Stimulated activated CD4-positive, alpha-beta T cell treated with anti-CD3 and anti-CD28 coated beads, TNF-alpha, amount 100 ng/mL, for 4 hours (primary cell): ENCODE data around the gene TOMM5.

Source experiments
- DNase-seq, 3 experiments: peaks; one replicate each; pipeline ENCODE4 v3.0.0-alpha.2; 2020; ENCODE audit warnings: low read depth in 3 of 3

The TOMM5 gene

DNA sequence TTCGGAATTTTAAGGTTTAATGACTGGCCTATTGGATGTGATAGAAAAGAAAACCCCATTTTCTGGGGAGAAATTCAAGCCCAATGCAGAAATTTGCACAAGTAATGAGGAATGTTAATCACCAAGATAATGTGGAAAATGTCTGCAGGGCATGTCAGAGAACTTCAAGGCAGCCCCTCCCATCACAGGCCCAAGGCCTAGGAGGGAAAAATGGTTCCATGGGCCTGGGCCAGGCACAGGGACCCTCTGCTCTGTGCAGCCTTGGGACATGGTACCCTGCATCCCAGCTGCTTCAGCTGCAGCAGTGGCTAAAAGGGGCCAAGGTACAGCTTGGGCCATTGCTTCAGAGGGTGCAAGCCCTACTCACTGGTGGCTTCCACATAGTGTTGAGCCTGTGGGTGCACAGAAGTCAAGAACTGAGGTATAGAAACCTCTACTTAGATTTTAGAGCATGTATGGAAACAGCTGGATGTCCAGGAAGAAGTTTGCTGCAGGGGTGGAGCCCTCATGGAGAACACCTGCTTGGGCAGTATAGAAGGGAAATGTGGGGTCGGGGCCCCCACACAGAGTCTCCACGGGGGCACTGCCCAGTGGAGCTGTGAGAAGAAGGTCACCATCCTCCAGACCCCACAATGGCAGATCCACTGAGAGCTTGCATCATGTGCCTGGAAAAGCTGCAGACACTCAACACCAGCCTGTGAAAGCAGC lies 28.4 kb downstream of the TOMM5 start:
- DNase-seq, result no peak

DNA sequence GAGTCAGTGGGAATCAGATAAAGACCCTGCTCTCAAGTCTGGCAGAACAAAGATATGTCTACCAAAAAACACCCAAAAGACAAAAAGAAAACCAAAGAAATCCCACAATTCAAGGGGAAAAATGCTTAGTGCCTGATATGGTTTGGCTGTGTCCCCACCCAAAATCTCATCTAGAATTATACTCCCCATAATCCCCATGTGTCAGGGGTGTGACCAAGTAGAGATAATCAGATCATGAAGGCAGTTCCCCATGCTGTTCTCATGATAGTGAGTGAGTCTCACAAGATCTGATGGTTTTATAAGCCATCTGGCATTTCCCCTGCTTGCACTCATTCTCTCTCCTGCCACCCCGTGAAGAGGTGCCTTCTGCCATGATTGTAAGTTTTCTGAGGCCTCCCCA lies 29.6 kb downstream of the TOMM5 start:
- no peak for DNase-seq

DNA sequence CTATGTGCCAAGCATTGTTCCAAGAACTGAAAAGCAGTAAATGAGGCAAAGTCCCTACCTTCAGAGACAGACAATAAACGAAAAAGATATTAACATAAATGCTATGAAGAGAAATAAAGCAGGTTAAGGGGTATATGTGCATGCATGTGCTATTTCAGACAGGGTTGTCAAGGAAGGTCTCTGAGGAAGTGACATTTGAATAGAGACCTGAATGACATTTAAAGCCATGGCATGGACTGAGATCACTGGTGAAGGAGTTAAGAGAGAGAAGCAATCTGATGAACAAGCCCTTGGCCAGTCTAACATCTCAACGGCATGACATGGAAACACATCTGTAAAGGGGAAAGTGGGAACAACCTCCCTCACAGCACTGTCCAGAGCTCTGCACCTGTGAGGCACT lies 30.7 kb downstream of the TOMM5 start:
- DNase-seq, result no peak

DNA sequence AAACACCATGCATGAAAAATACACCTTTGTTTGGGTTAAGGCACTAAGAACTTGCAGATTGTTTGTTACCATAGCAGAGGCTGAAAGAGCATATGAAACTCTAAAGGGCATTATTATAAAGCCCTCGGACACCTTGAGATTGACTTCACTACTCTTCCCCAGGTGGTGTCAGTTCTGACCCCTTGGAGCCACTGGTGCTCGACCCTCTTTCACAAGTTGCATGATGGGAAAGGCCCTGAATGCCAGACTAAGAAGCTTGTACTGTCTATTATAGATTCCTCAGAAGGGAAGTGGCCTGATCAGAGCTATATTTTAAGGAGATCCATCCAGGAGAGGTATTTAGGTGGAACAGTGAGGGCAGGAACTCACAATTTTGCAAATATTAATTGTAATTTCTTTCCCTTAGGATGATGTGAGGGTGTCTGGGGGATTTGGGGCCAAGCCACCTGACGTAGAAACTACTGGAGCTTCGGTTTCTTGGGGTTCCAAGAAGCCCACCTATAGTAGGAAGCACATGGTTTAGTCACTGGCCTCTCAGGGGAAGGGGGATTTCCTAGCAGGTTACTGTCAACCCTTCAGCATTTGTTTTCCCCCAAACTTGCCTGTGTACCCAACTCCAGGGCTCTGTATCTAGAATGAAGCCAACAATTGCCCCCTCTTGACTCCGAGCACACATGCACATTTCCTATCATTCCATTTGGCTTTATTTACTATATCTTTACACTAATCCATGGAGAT lies 32.4 kb downstream of the TOMM5 start:
- no peak for DNase-seq

DNA sequence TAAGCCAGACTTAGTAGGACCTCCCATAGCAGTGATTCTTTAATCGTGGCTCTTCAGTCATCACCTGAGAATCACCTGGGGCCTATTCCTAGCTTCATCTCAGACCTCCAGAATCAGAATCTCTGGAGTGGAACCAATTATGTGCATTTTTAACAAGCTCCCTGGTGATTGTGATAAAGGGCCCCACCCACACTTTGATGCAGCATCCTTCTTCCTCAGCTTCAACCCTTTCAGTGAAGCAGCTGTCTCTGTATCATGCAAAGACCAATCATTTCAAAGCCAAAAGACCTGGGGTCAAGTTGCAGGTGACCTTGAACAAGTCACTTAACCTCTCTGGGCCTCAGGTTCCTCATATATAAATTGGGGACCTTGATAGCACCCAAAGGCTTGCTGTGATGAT lies 33.3 kb downstream of the TOMM5 start:
- no peak for DNase-seq

DNA sequence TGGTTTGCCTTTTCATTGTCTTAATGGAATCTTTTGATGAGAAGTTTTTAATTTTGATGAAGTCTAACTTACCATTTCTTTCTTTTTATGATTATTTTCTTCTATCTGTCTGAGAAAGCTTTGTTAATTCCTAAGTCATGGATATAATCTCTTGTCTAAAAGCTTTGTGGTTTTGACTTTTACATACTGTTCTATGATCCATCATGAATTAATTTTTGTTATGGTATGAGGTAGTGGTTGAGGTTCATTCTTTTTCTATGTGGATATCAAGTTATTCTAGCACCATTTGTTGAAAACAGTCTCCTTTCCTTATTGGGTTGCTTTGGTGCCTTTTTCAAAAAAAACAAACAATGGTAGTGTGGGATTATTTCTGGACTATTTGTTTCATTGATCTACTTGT lies 36.6 kb downstream of the TOMM5 start:
- no peak for DNase-seq

DNA sequence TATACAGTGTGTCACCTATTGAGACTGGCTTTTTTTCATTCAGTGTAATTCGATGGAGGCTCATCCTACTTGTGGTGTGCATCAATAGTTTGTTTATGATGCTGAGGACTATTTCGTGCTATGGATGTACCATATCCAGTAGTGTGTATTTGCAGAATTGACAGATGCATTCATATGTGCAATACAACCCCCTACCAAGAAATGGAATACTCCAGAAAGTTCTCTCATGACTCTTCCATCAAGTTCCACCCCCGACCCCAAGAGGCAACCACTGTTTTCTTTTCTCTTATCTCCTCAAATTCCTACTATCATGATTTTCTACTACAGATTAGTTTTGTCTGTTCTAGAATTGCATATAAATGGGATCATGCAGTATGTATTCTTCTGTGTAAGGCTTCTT lies 38.1 kb downstream of the TOMM5 start:
- no peak for DNase-seq

DNA sequence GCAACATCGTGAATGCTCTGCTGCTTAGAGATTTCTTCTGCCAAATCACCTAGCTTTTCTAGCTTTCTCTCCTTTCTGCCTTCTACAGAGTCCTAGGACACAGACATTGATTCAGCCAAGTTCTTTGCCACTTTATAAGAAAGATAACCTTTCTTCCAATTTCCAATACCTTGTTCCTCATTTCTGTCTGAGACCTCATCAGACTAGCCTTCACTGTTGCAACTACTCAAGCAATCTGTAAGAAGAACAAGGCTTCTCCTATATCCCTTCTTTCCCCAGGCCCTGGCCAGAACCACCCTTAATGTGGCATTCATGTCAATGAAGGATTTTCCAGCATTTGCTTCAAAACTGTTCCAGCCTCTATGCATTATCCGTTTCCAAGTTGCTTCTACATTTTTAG lies 40.5 kb downstream of the TOMM5 start:
- no peak for DNase-seq

DNA sequence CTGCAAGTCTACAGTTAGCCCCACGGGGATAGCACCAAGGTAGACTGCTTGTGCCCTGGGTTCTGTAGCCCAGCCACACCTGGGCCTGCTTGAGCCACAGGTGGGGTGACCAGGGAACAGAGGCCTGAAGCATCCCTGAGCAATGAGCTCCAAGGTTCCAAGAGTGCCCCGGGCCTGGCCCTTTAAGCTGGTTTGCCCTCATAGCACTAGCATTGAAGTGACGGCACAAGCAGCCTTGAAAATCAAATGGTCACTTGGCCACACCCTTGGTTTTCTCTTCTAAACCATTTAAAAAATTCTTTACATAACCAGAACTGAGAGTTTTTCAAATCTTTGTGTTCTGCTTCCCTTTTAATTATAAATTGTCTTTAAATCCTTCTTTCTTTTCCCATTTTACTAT lies 40.9 kb downstream of the TOMM5 start:
- DNase-seq, result no peak

DNA sequence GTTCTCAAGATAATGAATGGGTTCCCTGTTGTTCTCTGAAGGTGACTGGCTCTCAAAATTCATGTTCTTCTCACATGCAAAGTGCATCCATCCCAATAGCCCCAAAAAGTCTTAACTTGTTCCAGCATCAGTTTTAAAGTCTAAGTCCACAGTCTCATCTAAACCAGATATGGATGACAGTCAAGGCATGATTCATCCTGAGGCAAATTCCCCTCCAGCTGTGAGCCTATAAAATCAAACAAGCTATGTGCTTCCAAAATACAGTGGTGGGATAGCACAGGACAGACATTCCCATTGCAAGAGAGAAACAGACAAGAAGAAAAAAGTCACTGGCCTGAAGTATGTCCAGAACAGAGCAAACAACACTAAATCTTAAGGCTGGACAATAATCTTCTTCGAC lies 41.6 kb downstream of the TOMM5 start:
- DNase-seq, result no peak

DNA sequence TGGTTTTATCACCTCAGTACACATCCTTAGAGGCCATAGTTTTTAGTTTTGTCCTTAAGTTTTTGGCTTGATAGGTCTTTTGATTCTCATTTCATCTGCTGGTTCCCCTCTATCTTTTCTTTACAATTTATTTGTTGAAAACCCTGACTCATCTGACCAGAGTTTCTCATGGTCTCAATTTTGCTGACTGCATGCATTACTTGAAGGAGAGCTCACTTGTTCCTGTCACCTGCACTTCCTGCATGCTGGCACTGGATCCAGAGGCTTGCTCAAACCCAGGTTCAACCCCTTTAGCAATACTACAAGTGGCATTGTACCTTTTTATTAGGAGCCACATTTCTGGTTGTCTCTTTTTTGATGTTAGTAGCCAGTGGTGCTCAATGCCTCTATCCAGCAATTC lies 42.9 kb downstream of the TOMM5 start:
- DNase-seq, result no peak

DNA sequence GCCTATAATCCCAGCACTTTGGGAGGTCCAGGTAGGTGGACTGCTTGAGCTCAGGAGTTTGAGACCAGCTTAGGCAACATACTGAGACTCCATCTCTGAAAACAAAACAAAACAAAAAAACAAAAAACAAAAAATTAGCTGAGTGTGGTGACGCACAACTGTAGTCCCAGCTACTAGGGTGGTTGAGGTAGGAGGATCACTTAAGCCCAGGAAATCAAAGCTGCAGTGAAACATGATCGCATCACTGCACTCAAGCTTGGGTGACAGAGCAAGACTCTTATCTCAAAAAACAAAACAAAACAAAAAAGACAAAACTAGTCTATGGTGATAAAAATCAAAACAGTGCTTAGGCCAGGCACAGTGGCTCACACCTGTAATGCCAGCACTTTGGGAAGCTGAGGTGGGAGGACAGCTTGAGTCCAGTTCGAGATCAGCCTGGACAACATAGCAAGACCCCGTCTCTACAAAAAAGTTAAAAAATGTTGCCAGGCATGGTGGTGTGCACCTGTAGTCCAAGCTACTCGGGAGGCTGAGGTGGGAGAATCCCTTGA lies 45.0 kb downstream of the TOMM5 start:
- DNase-seq, result no peak

DNA sequence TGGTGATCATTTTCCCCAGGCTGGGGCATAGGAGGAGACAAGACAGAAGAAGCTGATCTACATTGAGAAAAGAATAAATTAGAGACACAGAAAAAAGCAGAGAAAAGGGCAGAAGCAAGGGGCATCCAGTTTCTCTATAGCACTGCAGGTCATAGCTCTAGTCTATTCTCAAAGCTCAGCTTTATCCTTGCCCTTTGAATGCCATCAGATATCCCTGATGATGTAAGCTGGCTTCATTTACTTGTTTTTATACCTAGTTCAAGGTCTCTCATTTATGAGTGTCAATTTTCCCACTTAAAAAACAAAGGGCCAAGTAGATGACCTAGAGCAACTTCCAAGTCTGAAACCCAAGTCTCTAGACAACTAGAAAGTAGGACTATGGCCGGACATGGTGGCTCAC lies 48.9 kb downstream of the TOMM5 start:
- DNase-seq, result no peak

DNA sequence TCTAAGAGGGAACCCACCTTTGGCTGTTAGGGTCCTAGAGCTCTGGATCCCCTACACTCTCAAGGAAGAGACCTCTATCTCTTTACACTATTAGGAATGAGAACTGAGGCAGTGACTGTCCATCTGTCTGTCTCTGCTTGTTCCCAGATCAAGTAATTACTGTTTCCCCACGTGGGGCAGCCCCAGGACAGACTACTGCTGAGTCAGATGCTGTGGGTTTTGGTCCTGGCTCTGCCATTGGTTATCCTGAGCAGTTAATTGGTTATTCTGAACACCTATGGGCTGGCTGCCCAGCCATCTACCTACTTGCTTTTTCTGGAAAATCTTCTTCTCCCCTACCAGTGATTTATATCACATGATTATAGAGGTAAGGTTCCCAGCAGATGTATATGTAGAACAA lies 49.5 kb downstream of the TOMM5 start:
- no peak for DNase-seq

DNA sequence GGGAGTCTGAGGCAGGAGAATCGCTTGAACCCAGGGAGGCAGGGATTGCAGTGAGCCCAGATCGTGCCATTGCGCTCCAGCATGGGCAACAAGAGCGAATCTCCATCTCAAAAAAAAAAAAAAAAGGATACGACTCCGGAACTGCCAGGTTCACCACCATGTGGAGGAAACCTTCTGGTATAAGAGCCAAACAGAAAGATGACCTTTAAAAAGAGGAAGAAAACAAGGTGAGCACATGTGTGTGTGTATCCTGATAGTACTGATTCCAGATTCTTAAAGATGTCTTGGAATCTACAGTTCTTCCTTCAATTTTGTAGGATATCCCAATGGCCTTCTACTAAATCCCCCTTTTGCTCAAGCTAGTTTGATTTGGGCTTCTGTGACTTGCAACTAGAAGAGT lies 49.9 kb downstream of the TOMM5 start:
- no peak for DNase-seq

DNA sequence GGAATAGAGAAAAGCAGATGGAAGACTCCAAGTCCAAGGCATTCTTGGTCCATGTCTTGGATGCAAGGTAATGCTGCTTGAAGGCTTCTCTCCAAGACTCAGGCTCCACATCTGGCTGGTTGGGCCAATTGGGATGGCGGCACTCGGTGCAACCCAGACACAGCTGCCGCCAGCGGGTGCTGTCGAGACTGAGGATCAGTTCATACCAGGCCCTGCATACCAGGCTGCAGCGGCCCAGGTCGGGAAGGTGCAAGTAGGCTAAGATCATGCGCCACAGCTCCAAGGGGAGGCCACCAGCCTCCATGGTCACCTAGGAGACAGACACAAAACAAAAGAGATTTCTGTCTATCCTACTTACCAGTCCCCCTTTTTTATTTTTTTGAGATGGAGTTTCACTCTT lies 50.9 kb downstream of the TOMM5 start:
- no peak for DNase-seq

DNA sequence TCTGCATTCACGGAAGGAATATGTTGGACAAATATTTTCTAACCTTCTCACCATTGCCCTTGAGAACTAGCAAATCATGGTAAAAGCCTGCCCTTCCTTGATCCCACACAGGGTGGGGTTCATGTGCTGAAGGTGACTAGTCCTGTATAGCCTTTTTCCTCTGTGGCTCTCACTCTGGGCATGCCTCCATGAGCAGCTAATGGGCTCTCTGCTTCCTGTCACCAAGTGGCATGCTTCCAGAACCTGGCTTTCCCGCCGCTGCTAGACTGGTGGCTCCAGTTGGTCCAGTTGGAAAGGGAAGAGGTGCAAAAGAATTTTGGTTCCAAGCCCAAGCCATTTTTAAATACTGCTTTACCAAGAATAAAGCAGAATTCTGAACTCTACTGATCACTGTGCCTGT lies 51.8 kb downstream of the TOMM5 start:
- no peak for DNase-seq

DNA sequence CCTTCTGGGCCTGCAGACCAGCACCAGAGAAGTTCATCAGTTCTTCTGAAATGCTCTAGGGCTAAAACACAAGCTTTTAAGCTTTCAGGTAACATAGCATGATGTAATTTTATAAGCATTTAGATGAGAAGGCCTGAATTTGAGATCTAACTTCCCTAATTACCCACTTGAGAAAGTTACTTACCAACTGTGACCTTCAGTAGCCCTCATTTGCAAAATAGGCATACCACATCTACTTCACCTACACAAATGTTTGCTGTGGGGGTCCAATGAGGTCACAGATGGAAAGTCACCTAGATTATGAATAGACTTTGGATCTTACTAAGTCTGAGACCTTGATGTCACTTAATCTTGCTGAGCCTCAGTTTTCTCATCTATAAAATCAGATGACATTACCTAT lies 52.8 kb downstream of the TOMM5 start:
- DNase-seq, result no peak
